Trophoblast cell (in vitro differentiated cells and primary cell): ENCODE results near the gene STK25.

Experiments
- DNase-seq, 2 donors: peaks; one replicate each; pipeline ENCODE4 v3.0.0-alpha.2; 2016
- H2AFZ ChIP-seq: 2 replicates; pipeline ENCODE4 v1.6.1; 2013; ENCODE audit warnings: low read length, moderate library complexity, mild to moderate bottlenecking; ENCODE audit not compliant: insufficient read depth, poor library complexity
- H2AK5ac ChIP-seq: 2 replicates; pipeline ENCODE4 v1.6.1; 2013; ENCODE audit warnings: mild to moderate bottlenecking, low read length
- H2BK120ac ChIP-seq: 2 replicates; pipeline ENCODE4 v1.6.1; 2013; ENCODE audit warnings: low read length, mild to moderate bottlenecking, moderate library complexity; ENCODE audit not compliant: insufficient read depth, poor library complexity
- H2BK12ac ChIP-seq: 2 replicates; pipeline ENCODE4 v1.6.1; 2013; ENCODE audit warnings: mild to moderate bottlenecking, low read length, moderate library complexity
- H2BK5ac ChIP-seq: 2 replicates; pipeline ENCODE4 v1.6.1; 2013; ENCODE audit warnings: low read length, low read depth, moderate library complexity, mild to moderate bottlenecking; ENCODE audit not compliant: poor library complexity
- H3K14ac ChIP-seq: 2 replicates; pipeline ENCODE4 v1.6.1; 2013; ENCODE audit warnings: mild to moderate bottlenecking, low read length
- H3K18ac ChIP-seq: 2 replicates; pipeline ENCODE4 v1.6.1; 2013; ENCODE audit warnings: mild to moderate bottlenecking, low read length
- H3K23ac ChIP-seq: 2 replicates; pipeline ENCODE4 v1.6.1; 2013; ENCODE audit warnings: low read length
- H3K27ac ChIP-seq: 2 replicates; pipeline ENCODE4 v1.5.1; 2013; ENCODE audit warnings: low read depth, mild to moderate bottlenecking, inconsistent platforms, low read length, moderate library complexity
- H3K27me3 ChIP-seq: 2 replicates; pipeline ENCODE4 v1.6.1; 2013; ENCODE audit warnings: inconsistent platforms, mild to moderate bottlenecking, low read length, moderate library complexity; ENCODE audit not compliant: insufficient read depth
- H3K36me3 ChIP-seq, 2 experiments: 1 replicate in 1 of 2; 2 replicates in 1 of 2; pipeline ENCODE4 v1.6.1; 2013; ENCODE audit warnings: low read length in 2 of 2, mild to moderate bottlenecking in 2 of 2, moderate library complexity in 1 of 2; ENCODE audit not compliant: insufficient read depth in 2 of 2, control insufficient read depth in 1 of 2
- H3K4ac ChIP-seq: 2 replicates; pipeline ENCODE4 v1.6.1; 2013; ENCODE audit warnings: low read depth, mild to moderate bottlenecking, low read length, moderate library complexity
- H3K4me1 ChIP-seq, 2 experiments: 1 replicate in 1 of 2; 2 replicates in 1 of 2; pipeline ENCODE4 v1.6.1; 2013; ENCODE audit warnings: low read length in 2 of 2, mild to moderate bottlenecking in 2 of 2, moderate library complexity in 1 of 2; ENCODE audit not compliant: insufficient read depth in 2 of 2, control insufficient read depth in 1 of 2
- H3K4me2 ChIP-seq: 2 replicates; pipeline ENCODE4 v1.6.1; 2013; ENCODE audit warnings: inconsistent platforms, mild to moderate bottlenecking, low read length, moderate library complexity
- H3K4me3 ChIP-seq: 2 replicates; pipeline ENCODE4 v1.5.1; 2013; ENCODE audit warnings: mild to moderate bottlenecking, low read depth, low read length, inconsistent platforms
- H3K79me1 ChIP-seq: one replicate; pipeline ENCODE4 v1.6.1; 2013; ENCODE audit warnings: low read length
- H3K79me2 ChIP-seq: 2 replicates; pipeline ENCODE4 v1.6.1; 2013; ENCODE audit warnings: low read length, mild to moderate bottlenecking; ENCODE audit not compliant: control insufficient read depth, insufficient read depth, poor library complexity
- H3K9ac ChIP-seq: 2 replicates; pipeline ENCODE4 v1.6.1; 2013; ENCODE audit warnings: mild to moderate bottlenecking, low read length
- H3K9me3 ChIP-seq: 2 replicates; pipeline ENCODE4 v1.6.1; 2013; ENCODE audit warnings: low read depth, mild to moderate bottlenecking, control low read depth, inconsistent platforms, low read length; ENCODE audit not compliant: insufficient read depth
- H4K12ac ChIP-seq: 2 replicates; pipeline ENCODE4 v1.6.1; 2013; ENCODE audit warnings: low read depth, mild to moderate bottlenecking, low read length, moderate library complexity
- H4K8ac ChIP-seq: 2 replicates; pipeline ENCODE4 v1.6.1; 2013; ENCODE audit warnings: low read depth, mild to moderate bottlenecking, low read length, moderate library complexity
- H4K91ac ChIP-seq: one replicate; pipeline ENCODE4 v1.6.1; 2013; ENCODE audit warnings: low read depth, mild to moderate bottlenecking, low read length, moderate library complexity
- WGBS: extraction: QIAGEN DNeasy Blood & Tissue Kit; methylation state at CpG from one replicate; pipeline ENCODE4 v1.1.7; 2013; ENCODE audit warnings: missing lambda C conversion rate; ENCODE audit not compliant: insufficient read length, insufficient coverage; ENCODE audit errors: extremely low coverage; 5-methylcytosine and 5-hydroxymethylcytosine counted together

The STK25 gene

GRCh38 chr2:241553981-241554380 is 45.6 kb upstream of the STK25 start:
- H3K36me3 ChIP-seq, result no peaks in the 10 kb centered on the region
- H2AFZ ChIP-seq, result no peak overlapping the region
- no CpG with 5 or more reads among the region's 6 CpGs for whole genome bisulfite sequencing
- H2BK120ac ChIP-seq, result no peak overlapping the region
- no peak overlapping the region for H3K23ac ChIP-seq
- no peak overlapping the region for H4K8ac ChIP-seq
- peak overlapping the region; percentile 56 for H2BK12ac ChIP-seq
- no peak for DNase-seq
- H3K27me3 ChIP-seq, result no peaks in the 10 kb centered on the region
- no peak overlapping the region for H2AK5ac ChIP-seq
- H4K12ac ChIP-seq, result no peak overlapping the region
- H3K4me3 ChIP-seq, result no peak overlapping the region
- no peak overlapping the region for H3K9ac ChIP-seq
- no peak overlapping the region for H3K27ac ChIP-seq
- H3K14ac ChIP-seq, result no peak overlapping the region
- no peaks in the 10 kb centered on the region for H3K9me3 ChIP-seq
- H3K4me2 ChIP-seq, result no peak overlapping the region
- peaks cover 3% of the 10 kb centered on the region for H3K79me2 ChIP-seq
- no peak overlapping the region for H2BK5ac ChIP-seq
- peaks cover 4% of the 10 kb centered on the region for H3K79me1 ChIP-seq
- no peak overlapping the region for H4K91ac ChIP-seq
- H3K4me1 ChIP-seq, result peaks cover 10 to 15% of the 10 kb centered on the region in 2 experiments
- no peak overlapping the region for H3K4ac ChIP-seq
- no peak overlapping the region for H3K18ac ChIP-seq

DNA sequence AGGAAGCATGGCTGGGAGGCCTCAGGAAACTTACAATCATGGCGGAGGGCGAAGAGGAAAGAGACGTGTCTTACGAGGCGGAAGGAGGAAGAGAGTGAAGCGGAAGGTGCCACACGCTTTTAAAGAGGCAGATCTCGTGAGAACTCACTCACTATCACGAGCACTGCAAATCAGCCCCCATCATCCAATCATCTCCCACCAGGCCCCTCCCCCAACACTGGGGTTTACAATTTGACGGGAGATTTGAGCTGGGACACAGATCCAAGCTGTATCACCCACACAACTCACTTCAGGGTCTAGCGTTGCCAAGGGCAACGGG is 45.1 kb upstream of the STK25 start:
- Histone ChIP-seq H4K91ac (peak overlapping the region; percentile 4), H3K4me2 (no peak overlapping the region), H2AFZ (no peak overlapping the region), H3K9me3 (no peaks in the 10 kb centered on the region), H2AK5ac (no peak overlapping the region), H3K4me1 (peaks cover 10 to 15% of the 10 kb centered on the region in 2 experiments), H3K14ac (no peak overlapping the region), H4K12ac (no peak overlapping the region), H3K18ac (no peak overlapping the region), H3K27me3 (no peaks in the 10 kb centered on the region), H3K23ac (no peak overlapping the region), H3K4ac (no peak overlapping the region), H3K27ac (no peak overlapping the region), H2BK5ac (no peak overlapping the region), H3K79me1 (peaks cover under 1% of the 10 kb centered on the region), H3K9ac (no peak overlapping the region), H3K4me3 (no peak overlapping the region), H2BK12ac (no peak overlapping the region), H2BK120ac (no peak overlapping the region), H4K8ac (no peak overlapping the region), H3K79me2 (no peaks in the 10 kb centered on the region), H3K36me3 (no peaks in the 10 kb centered on the region)
- DNase-seq, result peak in 1 of 2 donors; percentile 31
- WGBS, result no CpG with 5 or more reads among the region's 12 CpGs

DNA sequence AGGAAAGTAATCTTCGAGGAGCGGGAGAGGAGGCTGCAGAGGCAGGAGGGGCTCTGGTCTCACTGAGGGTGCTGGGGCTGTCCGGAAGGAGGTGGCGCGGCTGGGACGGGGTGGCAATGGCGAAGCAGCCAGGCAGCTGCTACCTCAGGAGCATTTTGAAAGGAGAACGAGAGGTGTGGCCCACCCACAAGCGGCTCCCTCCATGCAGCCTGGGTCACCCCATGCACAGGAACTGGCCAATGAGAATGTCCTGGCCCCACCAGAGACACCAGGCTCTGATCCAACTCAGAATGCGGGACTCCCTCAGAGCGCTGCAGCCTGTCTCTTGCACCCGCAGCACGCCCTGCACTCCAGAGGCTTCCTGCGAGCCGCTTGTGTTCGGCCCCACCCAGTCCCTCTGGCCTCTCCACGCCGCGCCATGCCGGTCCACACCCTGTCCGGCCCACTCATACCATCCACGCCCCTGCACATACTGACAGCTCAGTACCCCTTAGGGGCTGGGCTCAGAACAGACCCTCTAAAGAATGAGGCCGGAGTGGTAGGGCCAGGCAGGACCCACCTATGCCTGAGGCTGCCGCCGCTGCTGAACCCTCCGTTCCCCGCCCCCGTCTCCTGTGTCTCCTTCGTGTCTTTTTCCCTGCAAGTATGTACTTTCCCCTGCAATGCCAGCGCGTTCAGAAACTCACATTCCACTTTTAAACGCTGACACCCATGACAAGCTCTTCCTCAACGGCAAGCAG is 43.8 kb upstream of the STK25 start:
- Histone ChIP-seq H2AK5ac (peak overlapping the region; percentile 69), H3K14ac (peak overlapping the region; percentile 2), H3K9me3 (peaks cover 2% of the 10 kb centered on the region), H4K8ac (peak overlapping the region; percentile 39), H3K27me3 (no peaks in the 10 kb centered on the region), H3K9ac (no peak overlapping the region), H2BK12ac (no peak overlapping the region), H3K4me1 (peaks cover 15 to 22% of the 10 kb centered on the region in 2 experiments), H2AFZ (peak overlapping the region; percentile 1), H3K18ac (peak overlapping the region; percentile 0), H4K12ac (no peak overlapping the region), H3K79me2 (no peaks in the 10 kb centered on the region), H2BK120ac (peak overlapping the region; percentile 25), H3K4me3 (no peak overlapping the region), H3K79me1 (peaks cover 8% of the 10 kb centered on the region), H3K27ac (no peak overlapping the region), H3K23ac (no peak overlapping the region), H3K4me2 (no peak overlapping the region), H3K36me3 (no peaks in the 10 kb centered on the region), H3K4ac (no peak overlapping the region), H4K91ac (no peak overlapping the region), H2BK5ac (no peak overlapping the region)
- no CpG with 5 or more reads among the region's 33 CpGs for WGBS
- DNase-seq, result peak; percentile 82 to 87

DNA sequence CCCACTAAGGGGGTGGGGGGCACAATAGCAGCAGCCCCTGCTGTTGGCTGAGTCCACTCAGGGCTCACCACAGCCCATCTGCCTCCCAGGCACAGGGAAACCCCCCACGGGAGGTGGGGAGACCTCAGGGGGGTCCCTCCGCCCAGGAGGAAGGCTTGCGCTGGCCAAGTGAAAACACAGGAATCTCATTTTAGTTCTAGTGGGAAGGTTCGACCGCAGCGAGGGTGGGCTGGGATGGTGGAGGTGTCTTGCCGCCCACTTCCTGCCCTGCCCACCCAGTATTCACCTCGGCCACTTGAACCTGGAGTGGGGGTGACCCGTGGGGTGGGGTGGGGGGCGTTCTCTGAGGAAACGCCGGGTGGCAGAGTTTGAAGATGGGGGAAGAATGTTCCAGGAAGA is 43.2 kb upstream of the STK25 start:
- Histone ChIP-seq H3K79me1 (peaks cover 11% of the 10 kb centered on the region), H3K36me3 (no peaks in the 10 kb centered on the region), H2AK5ac (no peak overlapping the region), H3K9ac (no peak overlapping the region), H3K79me2 (peaks cover 2% of the 10 kb centered on the region), H3K14ac (no peak overlapping the region), H3K4me3 (no peak overlapping the region), H3K27ac (no peak overlapping the region), H2BK12ac (peak overlapping the region; percentile 8), H2AFZ (no peak overlapping the region), H3K4me2 (no peak overlapping the region), H3K18ac (no peak overlapping the region), H3K4me1 (peaks cover 21 to 27% of the 10 kb centered on the region in 2 experiments), H3K4ac (no peak overlapping the region), H2BK120ac (peak overlapping the region; percentile 25), H4K91ac (peak overlapping the region; percentile 26), H4K8ac (no peak overlapping the region), H4K12ac (no peak overlapping the region), H3K27me3 (no peaks in the 10 kb centered on the region), H3K9me3 (peaks cover 2% of the 10 kb centered on the region), H3K23ac (no peak overlapping the region), H2BK5ac (no peak overlapping the region)
- no peak for DNase-seq
- no CpG with 5 or more reads among the region's 12 CpGs for WGBS
